Mucosa of descending colon (tissue), 3 donors: ENCODE data around the gene SPAG9. TPM values are rescaled to one million over a fixed set of nuclear protein-coding genes. Genes with fewer than 3 reads are reported as not detected.

ENCODE experiments used
- ATAC-seq: fragments of 200-7000 bp; cut with Tn5 transposase; one replicate; pipeline ENCODE4 v1.9.1; 2020; ENCODE audit warnings: mild to moderate bottlenecking, moderate library complexity
- DNase-seq, 3 donors: peaks; one replicate each; pipeline ENCODE4 v3.0.0-alpha.2; 2020
- H3K36me3 ChIP-seq: fragments of 200-600 bp; one replicate; pipeline ENCODE4 v1.8.0; 2021; ENCODE audit warnings: low read depth, mild to moderate bottlenecking
- H3K4me1 ChIP-seq: fragments of 200-600 bp; one replicate; pipeline ENCODE4 v1.8.0; 2021; ENCODE audit warnings: low read depth, mild to moderate bottlenecking
- H3K4me3 ChIP-seq: fragments of 200-600 bp; one replicate; pipeline ENCODE4 v1.8.0; 2021; ENCODE audit warnings: mild to moderate bottlenecking
- H3K9me3 ChIP-seq: fragments of 200-600 bp; one replicate; pipeline ENCODE4 v1.8.0; 2021; ENCODE audit warnings: mild to moderate bottlenecking
- intact Hi-C, 2 donors: fragments of 100-400 bp; cut with DNase I in 1 of 2; cut with micrococcal nuclease in 1 of 2; formaldehyde crosslinking; loops; one replicate each; pipeline versions ENCODE4 v1.11.0 to v1.11.1; 2022; cut with DNase I, micrococcal nuclease
- total RNA-seq, 3 donors: library from RNA; stranded (reverse); fragmentation: NEBNext Ultra II Directional in 2 of 3; extraction: Animal tissue kit (Norgen Biotek cat#: 25700) in 2 of 3; gene quantifications; one replicate each; pipeline versions ENCODE4 v1.2.1 to v1.2.4, GENCODE V29; 2021 to 2023
- TF ChIP-seq, protein P1 (sequence below): fragments of 200-600 bp; IDR thresholded peaks from one replicate; pipeline ENCODE4 v1.8.0; 2022; ENCODE audit warnings: antibody characterized with exemption, mild to moderate bottlenecking
- donor health status: DM: no; HTN: no; CAD: no; lungs with moderate emphysema.
- donor health status: DM: no; HTN: no; CAD: no.
- donor health status: DM: no; HTN: yes; CAD: no.

Gene SPAG9
- total RNA-seq, 3 donors from 2014 or later: 64.1 to 96.7 (median 79.8) TPM

DNA sequence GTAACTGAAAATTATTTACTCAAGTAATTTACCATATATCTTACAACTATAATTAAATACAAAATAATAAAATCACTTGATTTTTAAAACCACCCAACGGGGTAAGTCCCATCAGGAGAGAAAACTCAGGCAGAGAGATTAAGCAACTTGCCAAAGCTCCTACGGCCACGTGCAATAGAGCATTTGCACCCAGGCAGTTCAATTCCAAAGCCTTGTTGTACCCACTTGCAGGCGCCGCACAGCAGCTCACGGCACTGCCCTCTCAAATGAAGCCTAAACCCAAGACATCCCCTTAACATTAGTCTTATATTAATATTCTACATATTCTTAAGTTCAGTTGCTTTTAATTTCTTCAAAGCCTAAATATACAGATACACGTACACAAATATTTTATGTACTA is 75.7 kb downstream of the SPAG9 start:
- TF ChIP-seq, protein P1, sequence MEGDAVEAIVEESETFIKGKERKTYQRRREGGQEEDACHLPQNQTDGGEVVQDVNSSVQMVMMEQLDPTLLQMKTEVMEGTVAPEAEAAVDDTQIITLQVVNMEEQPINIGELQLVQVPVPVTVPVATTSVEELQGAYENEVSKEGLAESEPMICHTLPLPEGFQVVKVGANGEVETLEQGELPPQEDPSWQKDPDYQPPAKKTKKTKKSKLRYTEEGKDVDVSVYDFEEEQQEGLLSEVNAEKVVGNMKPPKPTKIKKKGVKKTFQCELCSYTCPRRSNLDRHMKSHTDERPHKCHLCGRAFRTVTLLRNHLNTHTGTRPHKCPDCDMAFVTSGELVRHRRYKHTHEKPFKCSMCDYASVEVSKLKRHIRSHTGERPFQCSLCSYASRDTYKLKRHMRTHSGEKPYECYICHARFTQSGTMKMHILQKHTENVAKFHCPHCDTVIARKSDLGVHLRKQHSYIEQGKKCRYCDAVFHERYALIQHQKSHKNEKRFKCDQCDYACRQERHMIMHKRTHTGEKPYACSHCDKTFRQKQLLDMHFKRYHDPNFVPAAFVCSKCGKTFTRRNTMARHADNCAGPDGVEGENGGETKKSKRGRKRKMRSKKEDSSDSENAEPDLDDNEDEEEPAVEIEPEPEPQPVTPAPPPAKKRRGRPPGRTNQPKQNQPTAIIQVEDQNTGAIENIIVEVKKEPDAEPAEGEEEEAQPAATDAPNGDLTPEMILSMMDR: no peak
- no peak for DNase-seq
- no peak for ATAC-seq
- Histone ChIP-seq H3K9me3 (no peaks in the 10 kb centered on the region), H3K4me1 (no peaks in the 10 kb centered on the region), H3K36me3 (no peaks in the 10 kb centered on the region), H3K4me3 (no peak overlapping the region)
- intact Hi-C loops: no loop called here

DNA sequence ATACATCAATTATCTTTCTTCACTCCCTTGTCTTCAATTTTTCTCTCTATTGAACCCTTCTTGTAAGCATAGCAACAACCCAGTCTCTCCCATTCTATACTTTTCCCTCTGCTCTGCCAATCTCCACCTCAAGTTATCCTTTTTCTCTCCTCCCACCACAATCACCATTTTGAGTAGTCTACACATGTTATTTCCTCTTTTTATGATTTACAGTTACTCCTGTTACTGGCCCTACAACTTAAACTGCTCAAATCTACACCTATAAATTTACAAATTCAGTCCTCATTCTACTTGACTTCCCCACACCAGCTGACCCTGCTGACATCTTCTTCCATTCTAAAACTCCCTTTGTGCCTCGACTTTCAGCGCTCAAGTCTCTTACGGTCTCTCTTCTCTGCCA is 84.6 kb downstream of the SPAG9 start:
- Histone ChIP-seq H3K4me3 (no peak overlapping the region), H3K9me3 (no peaks in the 10 kb centered on the region), H3K4me1 (no peaks in the 10 kb centered on the region), H3K36me3 (no peaks in the 10 kb centered on the region)
- TF ChIP-seq, protein P1: no peak
- no peak for DNase-seq
- intact Hi-C loops: no loop called here
- no peak for ATAC-seq

DNA sequence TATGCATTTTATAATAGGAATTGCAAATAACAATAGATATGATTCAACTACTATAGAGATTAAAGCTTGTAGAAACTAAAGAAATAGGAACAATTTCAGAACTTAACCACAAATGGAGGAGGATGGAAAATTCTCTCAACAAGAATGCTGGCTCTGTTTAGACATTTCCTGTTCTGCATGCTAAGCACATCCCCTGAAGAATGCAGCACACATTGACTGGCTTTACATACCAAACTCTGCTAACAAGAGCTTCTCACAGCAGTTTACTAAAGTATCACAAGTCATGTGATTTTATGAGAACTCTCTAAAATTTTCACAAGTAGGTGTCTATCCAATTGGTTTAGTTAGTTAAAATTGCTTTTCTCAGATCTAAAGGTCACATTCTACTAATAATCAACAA is 85.2 kb downstream of the SPAG9 start:
- intact Hi-C loops: no loop called here
- H3K9me3 ChIP-seq: no peaks in the 10 kb centered on the region
- ATAC-seq (no peak), DNase-seq (no peak)
- H3K36me3 ChIP-seq: no peaks in the 10 kb centered on the region
- TF ChIP-seq, protein P1: no peak
- no peak overlapping the region for H3K4me3 ChIP-seq
- H3K4me1 ChIP-seq: no peaks in the 10 kb centered on the region

DNA sequence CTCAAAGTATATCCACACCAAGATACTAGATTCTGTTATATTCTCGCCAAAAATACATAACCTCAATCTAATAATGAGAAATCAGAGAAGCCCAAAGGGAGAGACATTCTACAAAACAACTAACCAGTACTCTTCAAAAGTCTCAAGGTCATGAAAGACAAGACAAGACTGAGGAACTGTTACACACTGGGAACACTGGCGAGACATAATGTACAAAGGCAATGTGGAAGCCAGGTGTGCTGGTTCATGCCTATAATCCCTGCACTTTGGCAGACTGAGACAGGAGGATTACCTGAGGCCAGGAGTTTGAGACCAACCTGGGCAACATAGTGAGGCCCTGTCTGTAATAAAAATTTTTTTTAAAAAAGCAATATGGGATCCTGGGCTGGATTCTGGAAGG is 85.9 kb downstream of the SPAG9 start:
- intact Hi-C loops: no loop called here
- Histone ChIP-seq H3K4me1 (no peaks in the 10 kb centered on the region), H3K9me3 (no peaks in the 10 kb centered on the region), H3K4me3 (no peak overlapping the region), H3K36me3 (no peaks in the 10 kb centered on the region)
- ATAC-seq: no peak
- no peak for DNase-seq
- TF ChIP-seq, protein P1: no peak

DNA sequence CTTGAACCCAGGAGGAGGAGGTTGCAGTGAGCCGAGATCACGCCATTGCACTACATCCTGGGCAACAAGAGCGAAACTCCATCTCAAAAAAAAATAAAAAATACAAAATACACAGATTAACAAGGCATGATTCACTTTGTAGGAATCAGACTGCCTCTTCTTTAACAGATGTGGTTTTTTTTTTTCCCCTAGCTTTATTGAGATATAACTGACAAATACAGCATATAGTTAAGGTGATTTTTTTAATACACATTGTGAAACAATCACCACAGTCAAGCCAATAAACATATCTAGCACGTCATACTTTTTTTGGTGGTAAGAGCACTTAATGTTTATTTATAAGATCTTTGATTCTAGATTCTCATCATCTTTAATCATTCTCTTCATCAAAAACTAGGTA is 87.8 kb downstream of the SPAG9 start:
- Histone ChIP-seq H3K9me3 (no peaks in the 10 kb centered on the region), H3K36me3 (no peaks in the 10 kb centered on the region), H3K4me1 (no peaks in the 10 kb centered on the region), H3K4me3 (no peak overlapping the region)
- TF ChIP-seq, protein P1: no peak
- intact Hi-C loops: no loop called here
- ATAC-seq: no peak
- no peak for DNase-seq
